HG03457 (cell line): Measurements from ENCODE around the gene UCP2.
A peak's percentile ranks its signal among the peaks of the same experiment; 100 is the strongest.

Experiments
- ATAC-seq: cut with Tn5 transposase; IDR thresholded peaks from one replicate; pipeline ENCODE4 v1.9.1; 2021; ENCODE audit warnings: moderate number of reproducible peaks; ENCODE audit not compliant: unreplicated experiment

Gene UCP2

DNA sequence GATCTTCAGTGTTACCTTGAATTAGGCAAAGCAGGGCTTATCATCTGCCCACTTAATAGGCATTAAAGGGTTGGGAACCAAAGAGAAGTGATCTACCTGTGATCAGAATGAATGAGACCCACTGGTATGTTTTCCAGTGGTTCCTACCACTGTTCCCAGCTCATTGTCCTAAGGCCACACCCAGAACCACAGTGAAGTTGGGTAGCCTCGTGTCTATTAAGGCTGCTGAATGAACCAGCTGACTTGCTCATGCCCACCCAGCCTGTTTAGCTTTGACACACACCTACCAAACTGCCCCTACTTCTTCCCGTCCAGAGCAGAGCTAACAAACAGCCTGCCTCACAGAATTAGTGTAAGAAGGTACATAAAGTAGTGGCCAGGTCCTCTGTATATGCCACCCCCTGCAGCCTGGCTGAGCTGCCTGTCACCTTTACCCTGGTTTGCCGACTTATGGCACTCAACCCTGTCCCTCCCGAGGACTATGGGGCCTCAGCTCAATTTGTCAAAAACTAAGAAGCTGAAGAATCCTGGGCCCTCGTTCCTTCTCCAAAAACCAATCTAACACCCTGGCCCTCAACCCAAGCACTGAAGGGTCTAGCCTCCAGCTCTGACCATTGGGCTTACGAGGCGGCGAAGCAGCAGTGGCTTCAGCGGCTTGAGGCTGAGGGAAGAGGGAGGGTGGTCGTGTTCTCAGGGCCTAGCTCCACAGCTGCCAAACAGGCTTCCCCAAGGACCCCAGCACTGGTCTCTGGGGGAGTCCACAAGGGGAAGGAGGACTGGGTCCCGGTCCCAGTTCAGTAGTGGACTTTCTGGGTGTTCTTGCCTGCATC, 9.8 kb downstream of the UCP2 start:
- no peak for ATAC-seq

DNA sequence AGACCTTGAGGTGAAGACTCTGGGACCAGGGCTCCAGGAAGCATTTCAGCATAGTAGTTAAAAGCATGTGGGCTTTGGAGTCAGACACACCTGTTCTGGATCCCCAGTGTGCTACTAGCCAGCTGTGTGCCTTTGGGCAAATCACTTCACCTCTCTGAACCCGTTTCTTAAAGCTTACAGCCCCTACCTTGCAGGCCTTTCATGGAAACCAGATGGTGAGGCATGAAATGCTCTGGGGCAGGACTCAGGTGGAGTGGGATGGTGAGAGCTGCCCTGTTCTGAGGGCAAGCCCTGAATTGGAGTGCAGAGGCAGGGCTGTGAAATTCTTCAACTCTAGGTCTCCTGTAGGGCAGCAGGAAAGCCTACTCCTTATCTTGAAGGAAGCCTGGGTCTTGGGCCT, 10.5 kb downstream of the UCP2 start:
- no peak for ATAC-seq

DNA sequence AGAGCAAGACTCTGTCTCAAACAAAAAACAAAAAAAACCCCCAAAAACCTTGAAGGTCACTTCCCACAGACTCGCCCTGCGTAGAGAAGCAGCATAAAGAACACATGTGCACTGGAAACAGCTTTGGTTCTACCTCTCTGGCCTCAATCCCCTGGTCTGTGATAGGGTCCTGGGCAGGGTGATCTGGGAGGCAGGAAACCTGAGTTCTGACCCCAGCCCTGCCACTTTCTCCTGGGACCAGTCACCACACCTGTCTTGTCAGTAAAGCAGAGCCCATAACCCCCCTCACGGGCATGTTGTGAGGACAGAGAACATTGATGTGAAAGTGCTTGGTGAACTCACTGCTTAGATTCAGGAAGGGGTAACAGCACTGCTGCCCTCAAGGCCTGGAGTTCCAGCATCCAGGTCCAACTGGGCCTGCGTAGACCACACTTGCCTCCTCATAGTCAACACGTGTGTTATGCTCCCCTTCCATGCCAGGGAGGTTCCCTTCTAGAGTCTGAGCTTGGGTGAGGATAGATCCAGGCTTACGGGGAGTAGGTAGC, 11.4 kb downstream of the UCP2 start:
- no peak for ATAC-seq

- no peak for ATAC-seq
Observed at GRCh38 chr11:73969991-73970800, 12.4 kb downstream of the UCP2 start.

DNA sequence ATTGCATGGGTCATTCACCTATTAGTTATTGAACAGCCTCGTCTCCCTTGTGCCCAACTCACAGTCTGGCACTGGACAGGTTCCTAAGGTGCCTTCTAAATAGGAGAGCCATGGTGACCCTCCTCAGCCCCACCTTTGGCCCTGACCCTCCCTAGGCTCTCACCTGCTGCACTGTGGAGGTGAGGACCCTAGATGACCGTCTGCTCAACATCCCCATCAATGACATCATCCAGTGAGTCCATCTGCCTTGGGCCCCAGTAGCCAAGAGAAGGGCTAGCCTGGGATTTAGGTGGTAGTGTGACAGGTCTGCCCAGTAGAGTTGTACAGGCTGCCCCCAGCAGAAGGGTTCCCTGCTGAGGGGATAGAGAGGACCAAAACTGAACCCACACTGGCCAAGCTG, 13.6 kb downstream of the UCP2 start:
- no peak for ATAC-seq

GRCh38 chr11:73968356-73968966, 14.2 kb downstream of the UCP2 start:
- no peak for ATAC-seq

DNA sequence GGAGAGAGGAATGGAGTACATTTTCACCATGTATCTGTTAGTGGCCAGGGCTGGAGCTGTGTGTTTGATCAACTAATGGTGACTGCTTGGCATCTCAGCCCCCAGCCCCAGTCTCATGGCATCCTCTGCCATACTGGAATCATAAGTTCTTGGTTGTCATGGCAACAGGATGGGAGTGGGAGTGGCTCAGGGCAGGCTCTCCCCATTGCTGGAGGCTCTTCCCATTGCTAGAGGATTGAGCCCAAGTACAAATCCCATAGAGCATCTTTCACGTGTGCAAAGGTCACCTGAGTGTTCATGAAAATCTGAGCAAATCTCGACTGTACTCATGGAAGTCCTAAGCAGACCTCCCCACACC, 16.9 kb downstream of the UCP2 start:
- ATAC-seq = no peak

- ATAC-seq = no peak
Observed at GRCh38 chr11:73965076-73965763, 17.4 kb downstream of the UCP2 start.

GRCh38 chr11:73963861-73964260, 18.8 kb downstream of the UCP2 start:
- no peak for ATAC-seq

DNA sequence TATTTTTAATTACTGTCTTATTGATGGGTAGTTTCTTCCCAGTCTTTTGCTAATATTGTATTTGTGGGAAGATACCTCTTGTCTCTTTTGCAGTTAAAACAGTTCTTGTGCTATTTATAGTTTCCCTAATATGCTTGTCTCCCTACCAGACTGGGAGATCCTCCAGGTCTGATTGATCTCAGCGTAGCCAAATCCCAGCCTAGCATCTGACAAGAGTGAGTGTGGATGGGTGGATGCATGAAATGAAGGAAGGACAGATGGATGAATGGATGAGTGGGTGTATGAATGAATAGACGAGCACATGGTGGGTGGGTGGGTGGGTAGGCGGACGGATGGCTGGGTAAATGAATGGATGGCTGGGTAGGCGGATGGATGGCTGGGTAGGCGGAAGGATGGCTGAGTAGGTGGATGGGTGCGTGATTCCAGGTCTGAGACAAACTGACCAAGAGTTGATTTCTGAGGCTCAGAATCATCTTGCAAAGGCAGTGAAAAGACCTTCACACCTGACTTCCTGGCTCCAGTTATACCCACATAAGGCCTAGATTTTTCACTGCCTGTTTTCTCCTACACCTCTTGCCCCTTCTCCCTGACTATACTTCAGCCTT, 20.4 kb downstream of the UCP2 start:
- no peak for ATAC-seq

GRCh38 chr11:73961321-73961720, 21.3 kb downstream of the UCP2 start:
- ATAC-seq = no peak

GRCh38 chr11:73958521-73959141, 24.0 kb downstream of the UCP2 start:
- no peak for ATAC-seq

GRCh38 chr11:73957654-73958361, 24.8 kb downstream of the UCP2 start:
- no peak for ATAC-seq

DNA sequence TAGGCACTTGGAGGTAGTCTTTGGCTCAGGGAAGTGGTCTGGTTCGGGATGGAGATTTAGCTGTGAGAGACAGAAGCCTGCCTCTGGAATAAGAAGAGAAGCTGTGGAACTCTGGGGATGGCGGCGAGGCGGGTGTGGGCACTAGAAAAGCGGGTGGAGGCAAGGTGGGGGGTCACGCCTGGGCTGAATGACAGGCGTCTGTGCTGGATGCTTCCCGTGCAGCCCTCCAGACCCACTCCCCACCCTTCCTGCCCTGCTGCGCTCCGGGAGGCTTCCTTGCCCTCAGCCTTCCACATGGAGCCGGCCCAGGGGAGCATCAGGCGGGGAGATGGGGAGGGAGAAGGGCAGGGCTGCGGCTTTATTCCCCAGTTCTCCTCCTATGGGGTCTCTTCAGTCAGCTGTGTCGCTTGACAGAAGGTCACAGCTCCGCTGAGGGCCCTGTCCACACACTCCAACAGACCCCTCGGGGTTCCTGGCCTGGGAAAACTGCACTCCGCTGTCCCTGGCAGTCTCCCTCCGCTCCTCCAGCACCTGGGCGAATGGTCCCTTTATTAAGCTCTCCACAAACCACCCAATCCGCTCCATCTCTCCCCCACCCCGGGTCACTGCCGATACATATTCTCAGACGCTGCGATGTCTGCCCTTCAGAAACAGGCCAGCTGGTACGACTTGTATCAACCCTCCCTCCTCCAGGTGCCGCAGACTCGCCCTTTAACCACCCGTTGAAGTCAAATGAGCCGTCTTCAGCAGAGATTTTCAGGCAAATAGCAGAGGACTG, 25.6 kb downstream of the UCP2 start:
- no peak for ATAC-seq

DNA sequence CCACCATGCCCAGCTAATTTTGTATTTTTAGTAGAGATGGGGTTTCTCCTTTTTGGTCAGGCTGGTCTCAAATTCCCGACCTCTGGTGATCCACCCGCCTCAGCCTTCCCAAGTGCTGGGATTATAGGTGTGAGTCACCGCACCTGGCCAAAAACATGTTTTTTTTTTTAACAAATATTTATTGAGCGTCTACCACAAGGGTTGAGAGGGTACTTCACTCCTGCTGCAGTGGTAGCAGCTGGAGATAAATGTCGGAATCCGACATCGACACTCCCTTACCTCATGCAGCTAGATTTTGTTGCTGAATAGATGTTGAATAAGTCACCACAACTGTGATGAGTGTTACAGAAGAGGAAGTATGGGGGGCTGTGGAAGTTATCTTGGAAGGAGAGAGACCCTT, 30.8 kb downstream of the UCP2 start:
- ATAC-seq = no peak

GRCh38 chr11:73950869-73951710, 31.6 kb downstream of the UCP2 start, which contains the start of gene DNAJB13:
TSS of gene DNAJB13 (plus strand) at chr11:73951026. CDS start at chr11:73951070, 44 bp downstream.
- peak; percentile 74 for ATAC-seq

GRCh38 chr11:73949912-73950311, 32.7 kb downstream of the UCP2 start:
- no peak for ATAC-seq

DNA sequence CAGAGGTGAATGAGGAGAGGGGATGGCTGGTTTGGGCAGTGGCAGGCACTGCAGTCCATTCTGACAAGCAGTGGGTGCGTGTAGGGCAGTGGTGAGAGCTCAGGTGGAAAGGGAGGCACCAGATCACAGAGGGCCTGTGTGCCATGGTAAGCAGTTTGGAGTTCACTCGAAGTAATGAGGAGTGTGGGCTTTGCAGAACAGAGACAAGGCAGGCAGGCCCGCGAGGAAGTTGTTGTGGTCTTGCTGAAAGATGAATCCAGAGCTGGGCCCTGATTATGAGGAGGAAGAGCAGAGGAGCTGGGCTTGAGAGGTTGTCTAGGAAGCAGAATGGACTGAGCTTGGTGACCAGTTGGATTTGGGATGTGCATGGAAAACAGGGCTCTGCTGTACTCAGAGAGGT, 33.4 kb downstream of the UCP2 start:
- no peak for ATAC-seq
